Astrocyte of the cerebellum (primary cell): ENCODE data around the gene UTS2R.

Experiments
- DNase-seq: peaks from one replicate; pipeline ENCODE4 v3.0.0-alpha.2; 2011; ENCODE audit warnings: low read depth
- H3K4me3 ChIP-seq: 2 replicates; pipeline ENCODE4 v1.5.1; 2011; ENCODE audit warnings: mild to moderate bottlenecking, low read depth, low read length, moderate library complexity
- in situ Hi-C: cut with HindIII; loops from 2 replicates; pipeline ENCODE4 v1.10.0; 2017; ENCODE audit warnings: low sequenced_read_pairs
- TF ChIP-seq, protein P1 (sequence below): IDR thresholded peaks from 2 replicates; pipeline ENCODE4 v1.5.1; 2012; ENCODE audit warnings: low read length, low read depth, moderate library complexity, mild to moderate bottlenecking; ENCODE audit errors: missing control alignments

The UTS2R gene

DNA sequence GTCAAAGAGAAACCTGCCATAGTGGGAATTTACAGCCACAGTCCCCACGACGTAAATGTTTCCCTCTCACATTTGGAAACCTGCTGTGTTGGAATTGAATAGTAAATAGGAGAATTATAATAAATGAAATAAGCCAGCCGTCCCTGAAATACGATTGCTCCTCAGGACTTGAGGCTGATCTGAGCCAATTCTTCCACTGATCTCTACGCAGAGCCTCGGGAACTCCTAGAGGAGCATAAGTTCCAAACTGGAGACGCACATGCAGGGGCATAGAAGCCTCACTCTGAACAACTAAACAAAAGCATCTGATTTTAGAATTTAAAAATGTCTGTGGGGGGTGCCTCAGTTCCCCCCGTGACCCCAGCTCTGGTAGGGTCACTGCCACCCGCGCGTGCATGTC lies 22.7 kb upstream of the UTS2R start:
- no peak overlapping the region for H3K4me3 ChIP-seq
- TF ChIP-seq, protein P1, sequence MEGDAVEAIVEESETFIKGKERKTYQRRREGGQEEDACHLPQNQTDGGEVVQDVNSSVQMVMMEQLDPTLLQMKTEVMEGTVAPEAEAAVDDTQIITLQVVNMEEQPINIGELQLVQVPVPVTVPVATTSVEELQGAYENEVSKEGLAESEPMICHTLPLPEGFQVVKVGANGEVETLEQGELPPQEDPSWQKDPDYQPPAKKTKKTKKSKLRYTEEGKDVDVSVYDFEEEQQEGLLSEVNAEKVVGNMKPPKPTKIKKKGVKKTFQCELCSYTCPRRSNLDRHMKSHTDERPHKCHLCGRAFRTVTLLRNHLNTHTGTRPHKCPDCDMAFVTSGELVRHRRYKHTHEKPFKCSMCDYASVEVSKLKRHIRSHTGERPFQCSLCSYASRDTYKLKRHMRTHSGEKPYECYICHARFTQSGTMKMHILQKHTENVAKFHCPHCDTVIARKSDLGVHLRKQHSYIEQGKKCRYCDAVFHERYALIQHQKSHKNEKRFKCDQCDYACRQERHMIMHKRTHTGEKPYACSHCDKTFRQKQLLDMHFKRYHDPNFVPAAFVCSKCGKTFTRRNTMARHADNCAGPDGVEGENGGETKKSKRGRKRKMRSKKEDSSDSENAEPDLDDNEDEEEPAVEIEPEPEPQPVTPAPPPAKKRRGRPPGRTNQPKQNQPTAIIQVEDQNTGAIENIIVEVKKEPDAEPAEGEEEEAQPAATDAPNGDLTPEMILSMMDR, result no peak
- DNase-seq, result no peak
- in situ Hi-C loops, result loop anchor here (10.0 kb wide), 1 partner anchor 66 kb away; the partner anchor contains the start of genes HEXD and OGFOD3

DNA sequence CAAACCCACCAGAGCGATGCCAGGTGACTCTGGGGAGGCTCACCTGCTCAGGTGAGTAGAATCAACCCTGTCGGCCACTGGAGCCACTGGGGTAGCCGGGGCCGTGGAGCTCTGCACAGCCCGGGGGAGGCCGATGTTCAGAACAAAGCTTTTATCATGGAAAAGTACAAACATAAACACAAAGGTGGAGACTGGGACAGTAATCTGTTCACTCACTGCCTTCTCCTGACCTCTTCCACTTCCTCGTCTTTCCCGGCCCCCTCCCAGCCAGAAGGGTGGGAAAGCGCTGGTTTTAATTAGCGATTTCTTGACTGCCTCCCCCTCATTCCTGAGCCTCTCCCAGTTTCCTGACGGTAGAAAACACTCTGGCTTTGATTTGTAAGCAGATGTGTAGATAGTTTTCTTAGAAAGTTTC lies 22.3 kb upstream of the UTS2R start:
- no peak overlapping the region for H3K4me3 ChIP-seq
- no peak for DNase-seq
- in situ Hi-C loops, result loop anchor here (10.0 kb wide), 1 partner anchor 66 kb away; the partner anchor contains the start of genes HEXD and OGFOD3
- TF ChIP-seq, protein P1, result no peak

DNA sequence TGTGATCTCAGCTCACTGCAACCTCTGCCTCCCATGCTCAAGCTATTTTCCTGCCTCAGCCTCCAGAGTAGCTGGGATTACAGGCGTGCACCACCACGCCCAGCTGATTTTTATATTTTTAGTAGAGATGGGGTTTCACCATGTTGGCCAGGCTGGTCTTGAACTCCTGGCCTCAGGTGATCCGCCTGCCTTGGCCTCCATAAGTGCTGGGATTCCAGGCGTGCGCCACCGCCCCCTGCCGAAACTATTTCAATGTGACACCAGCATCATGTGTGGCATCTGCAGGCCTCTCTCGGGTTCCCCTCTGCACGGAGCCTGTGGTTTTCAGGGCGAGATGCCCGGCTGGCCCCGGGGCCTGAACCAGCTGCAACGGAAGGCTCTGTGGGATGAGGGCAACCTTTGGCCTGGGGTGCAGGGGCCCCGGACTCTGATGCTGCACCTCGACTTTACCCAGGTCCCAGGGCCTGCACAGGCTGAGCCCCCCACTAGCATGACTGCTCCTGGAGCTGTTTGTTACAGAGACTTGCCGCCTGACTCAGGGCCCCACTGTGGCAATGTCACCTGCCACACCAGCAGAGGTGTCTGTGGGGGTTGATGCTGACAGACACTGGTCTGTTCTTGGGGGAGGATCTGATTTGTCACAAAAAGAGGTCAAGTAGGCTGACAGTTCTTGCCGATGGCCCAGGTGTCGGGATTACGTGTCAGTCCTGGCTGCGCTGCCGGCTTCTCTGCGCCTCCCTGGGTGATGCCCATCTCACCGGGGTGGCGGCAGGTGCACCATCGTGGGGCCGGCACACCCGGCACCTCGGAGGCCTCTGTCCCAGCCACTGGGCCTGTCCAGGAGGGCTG lies 21.2 kb upstream of the UTS2R start:
- in situ Hi-C loops, result no loop called here
- no peak for DNase-seq
- TF ChIP-seq, protein P1, result no peak
- no peak overlapping the region for H3K4me3 ChIP-seq

DNA sequence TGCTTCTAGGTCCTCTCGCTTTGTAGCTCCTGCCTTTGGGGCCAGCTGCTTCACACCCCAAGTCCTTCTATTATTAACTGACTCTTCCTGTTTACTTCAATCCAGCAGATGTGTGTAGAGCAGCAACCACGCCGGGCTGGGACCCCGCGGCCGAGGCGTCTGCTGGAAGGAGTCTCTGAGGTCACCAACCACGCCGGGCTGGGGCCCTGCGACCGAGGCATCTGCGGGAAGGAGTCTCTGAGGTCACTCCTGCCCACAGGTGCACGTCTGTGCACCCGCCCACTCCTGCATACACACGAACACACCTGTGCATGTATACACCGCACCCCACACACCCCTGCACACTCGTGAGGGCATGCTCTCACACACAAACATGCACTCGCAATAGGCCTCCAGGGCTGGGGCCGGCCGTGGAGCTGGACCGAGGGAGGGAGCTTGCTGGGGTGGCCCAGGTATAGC lies 20.3 kb upstream of the UTS2R start:
- no peak overlapping the region for H3K4me3 ChIP-seq
- no peak for DNase-seq
- in situ Hi-C loops, result no loop called here
- TF ChIP-seq, protein P1, result no peak

DNA sequence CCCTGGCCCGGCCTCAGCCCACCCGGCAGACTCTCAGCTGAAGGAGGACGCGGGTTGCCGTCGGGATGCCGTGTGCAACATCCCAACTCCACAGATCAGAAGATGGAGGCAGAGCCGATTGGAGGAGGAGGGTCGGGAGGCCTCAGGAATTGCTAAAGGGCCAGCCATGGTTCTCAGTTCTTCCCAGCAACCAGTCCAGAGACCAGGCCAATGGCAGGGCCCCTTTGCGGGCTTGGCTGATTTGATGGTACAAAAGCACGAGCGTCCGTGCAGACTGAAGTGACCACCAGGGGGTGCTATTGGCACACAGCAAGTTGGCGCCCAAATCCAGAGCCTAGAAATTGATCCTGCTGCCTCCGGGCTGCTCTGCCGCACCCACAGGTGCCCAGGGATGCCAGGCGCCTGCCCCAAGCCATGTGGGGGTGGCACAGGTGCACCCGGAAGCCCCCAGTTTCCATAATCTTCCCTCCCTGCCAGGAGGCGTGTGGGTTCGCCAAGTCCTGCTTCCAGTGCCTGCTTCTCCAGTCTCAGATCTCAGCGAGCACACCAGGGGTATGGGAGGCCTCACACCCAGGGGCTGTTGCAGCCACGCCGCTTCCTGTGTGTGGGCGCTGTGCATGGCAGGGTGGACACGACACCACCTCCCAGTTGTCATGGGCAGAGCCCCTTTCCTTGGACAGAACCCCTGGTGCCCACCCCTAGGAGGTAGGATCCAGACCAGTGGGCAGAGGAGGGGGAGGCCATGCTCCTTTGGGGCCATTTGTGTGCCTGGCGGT lies 19.7 kb upstream of the UTS2R start:
- in situ Hi-C loops, result no loop called here
- H3K4me3 ChIP-seq, result no peak overlapping the region
- DNase-seq, result peak; percentile 86
- TF ChIP-seq, protein P1, result peak; percentile 91

DNA sequence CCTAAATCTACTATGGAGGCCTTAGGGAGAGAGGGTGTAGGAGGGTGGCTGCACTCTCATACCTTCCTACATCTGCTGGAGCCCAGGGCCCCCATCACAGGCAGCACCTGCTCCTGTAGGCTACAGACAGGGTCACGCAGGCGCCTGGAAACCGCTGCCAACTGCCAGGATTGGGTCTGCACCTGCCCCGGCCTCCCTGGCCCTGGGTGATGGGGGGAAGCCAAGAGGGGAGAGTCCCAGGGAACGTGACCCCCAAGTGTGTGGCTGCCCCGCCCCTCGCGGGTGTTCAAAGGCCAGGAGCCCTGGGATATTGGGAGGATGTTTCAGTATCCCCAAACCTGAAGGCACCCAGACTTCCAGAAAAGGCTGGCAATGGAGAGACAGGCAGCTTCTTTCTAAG lies 18.1 kb upstream of the UTS2R start:
- in situ Hi-C loops, result no loop called here
- no peak for DNase-seq
- TF ChIP-seq, protein P1, result no peak
- H3K4me3 ChIP-seq, result no peak overlapping the region
